ENCODE measurements around the gene CNPY3. TPM values are rescaled to one million over a fixed set of nuclear protein-coding genes. Genes with fewer than 3 reads are reported as not detected.

Gene CNPY3
- total and polyA plus RNA-seq, 2 of the 13 experiments (the other 11 are each of a cell fraction or from before 2014, with no cell fraction given), result 42.3 to 60.2 TPM

GRCh38 chr6:42890311-42891198, 38.7 kb upstream of the CNPY3 start (continued):
- TF ChIP-seq STAT6 (CRISPR knock-in tag; IDR thresholded peaks at IDR 0.05; ENCODE audit: borderline replicate concordance) (no peak; the same call in 1 of the 2 replicates), ZNF329 (CRISPR knock-in tag; IDR thresholded peaks at IDR 0.05; ENCODE audit: low read depth) (no peak), MTERF4 (CRISPR knock-in tag; IDR thresholded peaks at IDR 0.05) (peak; percentile 99), HCFC1 (IDR thresholded peaks at IDR 0.05; ENCODE audit: low read depth, low read length) (peak; percentile 51), ZFP37 (CRISPR knock-in tag; IDR thresholded peaks at IDR 0.05; ENCODE audit: borderline replicate concordance) (peak; percentile 87; the same call in 1 of the 2 replicates), NR3C1 (CRISPR knock-in tag; IDR thresholded peaks at IDR 0.05) (no peak), KLF13 (CRISPR knock-in tag; IDR thresholded peaks at IDR 0.05) (no peak), ZNF17 (CRISPR knock-in tag; IDR thresholded peaks at IDR 0.05) (peak; percentile 42; the same call in 1 of the 2 replicates), NR2C2 (CRISPR knock-in tag; IDR thresholded peaks at IDR 0.05; ENCODE audit: borderline replicate concordance) (peak; percentile 98), ZNF775 (CRISPR knock-in tag; IDR thresholded peaks at IDR 0.05; ENCODE audit: borderline replicate concordance) (0 out of 2 replicates have a peak, but pooled peaks have one; percentile 42), FOXC1 (CRISPR knock-in tag; IDR thresholded peaks at IDR 0.05; ENCODE audit: borderline replicate concordance) (peak; percentile 98; the same call in 1 of the 2 replicates), SRSF9 (IDR thresholded peaks at IDR 0.05; ENCODE audit: borderline replicate concordance, insufficient read depth, low read depth, low read length, poor library complexity, severe bottlenecking) (no peak), FOXP4 (CRISPR knock-in tag; IDR thresholded peaks at IDR 0.05) (peak; percentile 34), ZNF746 (CRISPR knock-in tag; IDR thresholded peaks at IDR 0.05) (peak; percentile 91; the same call in 1 of the 2 replicates), ZFP62 (CRISPR knock-in tag; IDR thresholded peaks at IDR 0.05) (no peak), U2AF1 (optimal IDR thresholded peaks at IDR 0.05; ENCODE audit: low read depth, low read length) (peak; percentile 93), MTA3 (CRISPR knock-in tag; IDR thresholded peaks at IDR 0.05) (no peak; the same call in 1 of the 2 replicates), SSRP1 (CRISPR knock-in tag; IDR thresholded peaks at IDR 0.05) (peak; percentile 95), ZNF12 (CRISPR knock-in tag; IDR thresholded peaks at IDR 0.05) (no peak), REXO4 (CRISPR knock-in tag; IDR thresholded peaks at IDR 0.05; ENCODE audit: borderline replicate concordance) (0 out of 2 replicates have a peak, but pooled peaks have one; percentile 85), NFYB (CRISPR knock-in tag; IDR thresholded peaks at IDR 0.05) (no peak; the same call in 1 of the 2 replicates), SMAD1 (CRISPR knock-in tag; IDR thresholded peaks at IDR 0.05; ENCODE audit: borderline replicate concordance, low read depth) (peak; percentile 99), MATR3 (CRISPR knock-in tag; IDR thresholded peaks at IDR 0.05) (no peak), ZNF891 (CRISPR knock-in tag; IDR thresholded peaks at IDR 0.05) (peak; percentile 91), ZNF670 (CRISPR knock-in tag; IDR thresholded peaks at IDR 0.05; ENCODE audit: borderline replicate concordance) (peak; percentile 88)
